Loucy (cell line): ENCODE results near the gene AVPI1.

Source experiments
- H2AFZ ChIP-seq: fragments of 200-600 bp; sonication (generic); 2 replicates; pipeline ENCODE4 v1.6.0; 2016; ENCODE audit warnings: antibody characterized with exemption, mild to moderate bottlenecking, low read length, moderate library complexity
- H3F3A ChIP-seq: fragments of 200-600 bp; 2 replicates; pipeline ENCODE4 v1.6.0; 2016; ENCODE audit warnings: antibody characterized with exemption, low read depth, mild to moderate bottlenecking
- H3K27me3 ChIP-seq: fragments of 200-600 bp; sonication (generic); 2 replicates; pipeline ENCODE4 v1.6.1; 2014; ENCODE audit warnings: low read length, mild to moderate bottlenecking; ENCODE audit not compliant: insufficient read depth, poor library complexity, severe bottlenecking
- H3K36me3 ChIP-seq: fragments of 200-600 bp; sonication (generic); 2 replicates; pipeline ENCODE4 v1.6.1; 2016; ENCODE audit warnings: low read length; ENCODE audit not compliant: insufficient read depth
- H3K4me1 ChIP-seq: fragments of 200-600 bp; sonication (generic); 2 replicates; pipeline ENCODE4 v1.5.1; 2014; ENCODE audit warnings: low read length, mild to moderate bottlenecking; ENCODE audit not compliant: insufficient read depth, poor library complexity, severe bottlenecking
- H3K4me2 ChIP-seq: fragments of 200-600 bp; sonication (generic); 2 replicates; pipeline ENCODE4 v1.6.0; 2014; ENCODE audit warnings: antibody characterized with exemption, low read length, low read depth, mild to moderate bottlenecking; ENCODE audit not compliant: poor library complexity, severe bottlenecking
- H3K4me3 ChIP-seq: fragments of 200-600 bp; sonication (generic); 2 replicates; pipeline ENCODE4 v1.5.1; 2014; ENCODE audit warnings: low read length, mild to moderate bottlenecking, mixed read lengths; ENCODE audit not compliant: poor library complexity, severe bottlenecking
- H3K79me2 ChIP-seq: fragments of 200-600 bp; sonication (generic); 2 replicates; pipeline ENCODE4 v1.6.1; 2014; ENCODE audit warnings: low read length; ENCODE audit not compliant: insufficient read depth
- H3K9ac ChIP-seq: fragments of 200-600 bp; sonication (generic); 2 replicates; pipeline ENCODE4 v1.6.0; 2014; ENCODE audit warnings: mild to moderate bottlenecking, low read depth, low read length, moderate library complexity; ENCODE audit not compliant: poor library complexity, severe bottlenecking
- H3K9me2 ChIP-seq: fragments of 200-600 bp; sonication (generic); replicated peaks from 2 replicates; pipeline ENCODE4 v1.6.1; 2016; ENCODE audit warnings: low read depth, low read length, mixed read lengths
- H3K9me3 ChIP-seq: fragments of 200-600 bp; sonication (generic); 2 replicates; pipeline ENCODE4 v1.6.1; 2014; ENCODE audit warnings: mild to moderate bottlenecking, antibody characterized with exemption, low read length, low read depth; ENCODE audit not compliant: insufficient read depth
- H4K20me1 ChIP-seq: fragments of 200-600 bp; sonication (generic); 2 replicates; pipeline ENCODE4 v1.6.0; 2014; ENCODE audit warnings: antibody characterized with exemption, low read length, mild to moderate bottlenecking; ENCODE audit not compliant: insufficient read depth, poor library complexity, severe bottlenecking
- EZH2phosphoT487 ChIP-seq: fragments of 200-600 bp; IDR thresholded peaks from 2 replicates; pipeline ENCODE4 v1.6.1; 2018; ENCODE audit warnings: antibody characterized with exemption, mild to moderate bottlenecking, moderate library complexity, borderline replicate concordance
- TF ChIP-seq, protein P1 (sequence below): fragments of 200-600 bp; sonication (generic); conservative IDR thresholded peaks from 2 replicates; pipeline ENCODE4 v1.5.1; 2014; ENCODE audit warnings: mild to moderate bottlenecking, antibody characterized with exemption, low read length

AVPI1 gene

DNA sequence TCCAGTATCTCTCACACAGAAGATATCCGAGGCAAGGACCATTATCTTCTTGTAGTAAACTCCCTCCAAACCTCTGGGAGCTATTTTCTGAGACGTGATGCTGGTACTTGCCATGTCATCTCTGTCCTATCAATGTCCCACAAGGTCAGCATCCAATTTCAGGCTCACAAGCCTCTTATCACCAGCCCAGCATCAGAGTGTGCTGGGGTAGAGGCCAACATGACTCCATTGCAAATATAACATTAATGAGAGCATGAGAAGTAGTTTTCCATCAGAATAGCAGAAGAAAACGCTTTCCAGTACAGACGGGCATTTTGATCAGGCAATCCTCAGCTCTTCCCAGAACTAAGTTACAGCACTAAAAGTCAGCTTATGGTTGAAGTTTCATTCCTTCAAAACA lies 59.3 kb downstream of the AVPI1 start:
- Histone ChIP-seq H3K4me2 (no peak overlapping the region), H4K20me1 (no peaks in the 10 kb centered on the region), H3F3A (no peaks in the 10 kb centered on the region), H3K4me3 (no peak overlapping the region), H3K9me2 (no peaks in the 10 kb centered on the region), H3K27me3 (no peaks in the 10 kb centered on the region), H2AFZ (no peak overlapping the region), H3K79me2 (no peaks in the 10 kb centered on the region), H3K4me1 (no peaks in the 10 kb centered on the region), H3K36me3 (no peaks in the 10 kb centered on the region), H3K9me3 (no peaks in the 10 kb centered on the region), H3K9ac (no peak overlapping the region)
- TF ChIP-seq EZH2phosphoT487 = no peak
- TF ChIP-seq, protein P1, sequence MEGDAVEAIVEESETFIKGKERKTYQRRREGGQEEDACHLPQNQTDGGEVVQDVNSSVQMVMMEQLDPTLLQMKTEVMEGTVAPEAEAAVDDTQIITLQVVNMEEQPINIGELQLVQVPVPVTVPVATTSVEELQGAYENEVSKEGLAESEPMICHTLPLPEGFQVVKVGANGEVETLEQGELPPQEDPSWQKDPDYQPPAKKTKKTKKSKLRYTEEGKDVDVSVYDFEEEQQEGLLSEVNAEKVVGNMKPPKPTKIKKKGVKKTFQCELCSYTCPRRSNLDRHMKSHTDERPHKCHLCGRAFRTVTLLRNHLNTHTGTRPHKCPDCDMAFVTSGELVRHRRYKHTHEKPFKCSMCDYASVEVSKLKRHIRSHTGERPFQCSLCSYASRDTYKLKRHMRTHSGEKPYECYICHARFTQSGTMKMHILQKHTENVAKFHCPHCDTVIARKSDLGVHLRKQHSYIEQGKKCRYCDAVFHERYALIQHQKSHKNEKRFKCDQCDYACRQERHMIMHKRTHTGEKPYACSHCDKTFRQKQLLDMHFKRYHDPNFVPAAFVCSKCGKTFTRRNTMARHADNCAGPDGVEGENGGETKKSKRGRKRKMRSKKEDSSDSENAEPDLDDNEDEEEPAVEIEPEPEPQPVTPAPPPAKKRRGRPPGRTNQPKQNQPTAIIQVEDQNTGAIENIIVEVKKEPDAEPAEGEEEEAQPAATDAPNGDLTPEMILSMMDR = no peak
